Mesenchymal stem cell (in vitro differentiated cells and primary cell): Measurements from ENCODE around the gene RERE.

Source experiments
- DNase-seq: peaks from one replicate; pipeline ENCODE4 v3.0.0-alpha.2; 2013
- H2AFZ ChIP-seq: one replicate; pipeline ENCODE4 v1.6.1; 2013; ENCODE audit warnings: low read depth, mild to moderate bottlenecking, control low read depth, inconsistent platforms, low read length, moderate library complexity
- H2AK5ac ChIP-seq: 2 replicates; pipeline ENCODE4 v1.6.1; 2013; ENCODE audit warnings: low read length, moderate library complexity, mild to moderate bottlenecking, inconsistent platforms; ENCODE audit not compliant: severe bottlenecking
- H2BK120ac ChIP-seq: one replicate; pipeline ENCODE4 v1.6.1; 2013; ENCODE audit warnings: low read depth, mild to moderate bottlenecking, inconsistent platforms, low read length, moderate library complexity
- H2BK12ac ChIP-seq, 2 experiments: one replicate each; pipeline ENCODE4 v1.6.1; 2013; ENCODE audit warnings: inconsistent platforms in 2 of 2, low read length in 2 of 2, mild to moderate bottlenecking in 2 of 2, moderate library complexity in 2 of 2, control low read depth in 1 of 2
- H2BK15ac ChIP-seq: one replicate; pipeline ENCODE4 v1.6.1; 2013; ENCODE audit warnings: mild to moderate bottlenecking, low read depth, inconsistent platforms; ENCODE audit not compliant: poor library complexity, severe bottlenecking
- H2BK5ac ChIP-seq: 2 replicates; pipeline ENCODE4 v1.6.1; 2013; ENCODE audit warnings: low read depth, mild to moderate bottlenecking, low read length, control low read depth, inconsistent platforms; ENCODE audit not compliant: poor library complexity, severe bottlenecking
- H3K14ac ChIP-seq, 2 experiments: one replicate each; pipeline ENCODE4 v1.6.1; 2013; ENCODE audit warnings: inconsistent platforms in 2 of 2, low read length in 2 of 2, control low read depth in 1 of 2, mild to moderate bottlenecking in 1 of 2, moderate library complexity in 1 of 2
- H3K18ac ChIP-seq, 2 experiments: one replicate each; pipeline ENCODE4 v1.6.1; 2013; ENCODE audit warnings: inconsistent platforms in 2 of 2, low read length in 2 of 2, control low read depth in 1 of 2, low read depth in 1 of 2, mild to moderate bottlenecking in 1 of 2
- H3K23ac ChIP-seq, 2 experiments: one replicate each; pipeline ENCODE4 v1.6.1; 2013; ENCODE audit warnings: inconsistent platforms in 2 of 2, low read length in 2 of 2, mild to moderate bottlenecking in 2 of 2, moderate library complexity in 2 of 2, control low read depth in 1 of 2
- H3K27ac ChIP-seq: 2 replicates; pipeline ENCODE4 v1.5.1; 2013; ENCODE audit warnings: mild to moderate bottlenecking, moderate library complexity, low read length, control low read depth, inconsistent platforms; ENCODE audit not compliant: poor library complexity, severe bottlenecking
- H3K27me3 ChIP-seq, 2 experiments: 2 replicates each; pipeline versions ENCODE4 v1.6.1 to v1.7.0; 2013; ENCODE audit warnings: low read length in 2 of 2, mild to moderate bottlenecking in 2 of 2, moderate library complexity in 2 of 2, control low read depth in 1 of 2, inconsistent platforms in 1 of 2; ENCODE audit not compliant: control insufficient read depth in 1 of 2, insufficient read depth in 1 of 2
- H3K36me3 ChIP-seq, 2 experiments: 2 replicates each; pipeline versions ENCODE4 v1.6.1 to v1.7.0; 2013; ENCODE audit warnings: low read length in 2 of 2, control low read depth in 1 of 2, inconsistent platforms in 1 of 2, low read depth in 1 of 2, mild to moderate bottlenecking in 1 of 2; ENCODE audit not compliant: insufficient read depth in 2 of 2, control insufficient read depth in 1 of 2
- H3K4ac ChIP-seq, 2 experiments: one replicate each; pipeline ENCODE4 v1.6.1; 2013; ENCODE audit warnings: inconsistent platforms in 2 of 2, low read length in 2 of 2, mild to moderate bottlenecking in 2 of 2, moderate library complexity in 2 of 2, control low read depth in 1 of 2, low read depth in 1 of 2
- H3K4me1 ChIP-seq: 2 replicates; pipeline ENCODE4 v1.6.1; 2013; ENCODE audit warnings: low read depth, low read length, control low read depth; ENCODE audit not compliant: control insufficient read depth, insufficient read depth
- H3K4me2 ChIP-seq: 2 replicates; pipeline ENCODE4 v1.6.1; 2013; ENCODE audit warnings: low read length, mild to moderate bottlenecking, inconsistent platforms; ENCODE audit not compliant: poor library complexity, severe bottlenecking
- H3K4me3 ChIP-seq, 2 experiments: 2 replicates each; pipeline versions ENCODE4 v1.5.1 to v1.7.0; 2013; ENCODE audit warnings: low read length in 2 of 2, mild to moderate bottlenecking in 2 of 2, control low read depth in 1 of 2, low read depth in 1 of 2; ENCODE audit not compliant: insufficient read depth in 1 of 2
- H3K79me1 ChIP-seq: replicated peaks from 2 replicates; pipeline ENCODE4 v1.6.1; 2013; ENCODE audit warnings: mild to moderate bottlenecking, control low read depth, low read length, inconsistent platforms; ENCODE audit not compliant: poor library complexity, severe bottlenecking
- H3K9ac ChIP-seq: 2 replicates; pipeline ENCODE4 v1.7.0; 2013; ENCODE audit warnings: mild to moderate bottlenecking, low read length, moderate library complexity
- H3K9me3 ChIP-seq: 2 replicates; pipeline ENCODE4 v1.7.0; 2013; ENCODE audit warnings: mild to moderate bottlenecking, low read length; ENCODE audit not compliant: control insufficient read depth
- H4K8ac ChIP-seq: one replicate; pipeline ENCODE4 v1.6.1; 2013; ENCODE audit warnings: inconsistent platforms, mild to moderate bottlenecking, low read length, moderate library complexity
- H4K91ac ChIP-seq: one replicate; pipeline ENCODE4 v1.6.1; 2013; ENCODE audit warnings: mild to moderate bottlenecking, low read length, inconsistent platforms
- WGBS: methylation state at CpG from one replicate; pipeline ENCODE4 v1.1.7; 2013; ENCODE audit warnings: mixed read lengths; 5-methylcytosine and 5-hydroxymethylcytosine counted together

RERE gene

DNA sequence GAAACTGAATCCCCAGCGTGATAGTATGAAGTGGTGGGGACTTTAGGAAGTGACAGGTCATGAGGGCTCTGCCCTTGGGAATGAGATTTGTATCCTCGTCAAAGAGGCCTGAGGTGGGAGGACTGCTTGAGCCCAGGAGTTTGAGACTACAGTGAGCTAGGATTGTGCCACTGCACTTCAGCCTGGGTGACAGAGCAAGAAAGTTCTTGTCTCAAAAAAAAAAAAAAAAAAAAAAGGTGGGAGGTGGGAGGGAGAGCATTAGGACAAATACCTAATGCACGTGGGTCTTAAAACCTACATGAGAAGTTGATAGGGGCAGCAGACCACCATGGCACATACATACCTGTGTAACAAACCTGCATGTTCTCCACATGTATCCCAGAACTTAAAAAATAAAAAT lies 24.0 kb upstream of the RERE start:
- Histone ChIP-seq H4K8ac (no peak overlapping the region), H2BK5ac (no peak overlapping the region), H2AFZ (no peak overlapping the region), H3K27me3 (peaks cover 0 to 14% of the 10 kb centered on the region in 2 experiments), H4K91ac (no peak overlapping the region), H2BK15ac (no peak overlapping the region), H3K4ac (no peak overlapping the region), H3K9me3 (peaks cover 9% of the 10 kb centered on the region), H3K4me2 (no peak overlapping the region), H3K23ac (no peak overlapping the region), H2AK5ac (no peak overlapping the region), H3K9ac (no peak overlapping the region), H3K36me3 (no peaks in the 10 kb centered on the region), H3K4me3 (no peak overlapping the region), H3K18ac (no peak overlapping the region), H2BK120ac (no peak overlapping the region), H3K79me1 (no peaks in the 10 kb centered on the region), H3K14ac (no peak overlapping the region), H2BK12ac (no peak overlapping the region), H3K4me1 (no peaks in the 10 kb centered on the region), H3K27ac (no peak overlapping the region)
- WGBS: 78% methylated on average over 2 of the region's 3 CpGs
- DNase-seq: no peak

DNA sequence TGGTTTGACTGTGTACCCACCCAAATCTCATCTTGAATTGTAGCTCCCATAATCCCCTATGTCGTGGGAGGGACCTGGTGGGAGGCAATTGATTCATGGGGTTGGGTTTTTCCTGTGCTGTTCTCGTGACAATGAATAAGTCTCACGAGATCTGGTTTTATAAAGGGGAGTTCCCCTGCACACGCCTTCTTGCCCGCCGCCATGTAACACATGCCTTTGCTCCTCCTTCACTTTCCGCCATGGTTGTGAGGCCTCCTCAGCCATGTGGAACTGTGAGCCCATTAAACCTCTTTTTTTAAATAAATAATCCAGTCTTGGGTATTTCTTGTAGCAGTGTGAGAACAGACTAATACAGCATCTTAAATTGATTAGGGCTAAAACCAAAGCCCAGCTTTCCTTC lies 22.6 kb upstream of the RERE start:
- no peak overlapping the region for H3K9ac ChIP-seq
- no peak overlapping the region for H2BK15ac ChIP-seq
- no peak overlapping the region for H3K4me3 ChIP-seq
- H4K91ac ChIP-seq: no peak overlapping the region
- H3K23ac ChIP-seq: no peak overlapping the region
- no peak overlapping the region for H2BK120ac ChIP-seq
- H3K27me3 ChIP-seq: peaks cover 0 to 11% of the 10 kb centered on the region in 2 experiments
- H2AFZ ChIP-seq: no peak overlapping the region
- H3K4me2 ChIP-seq: no peak overlapping the region
- no peak overlapping the region for H3K18ac ChIP-seq
- H4K8ac ChIP-seq: no peak overlapping the region
- WGBS: 96% methylated on average over 7 of the region's 7 CpGs
- no peaks in the 10 kb centered on the region for H3K79me1 ChIP-seq
- H3K14ac ChIP-seq: no peak overlapping the region
- H3K4ac ChIP-seq: no peak overlapping the region
- DNase-seq: no peak
- no peak overlapping the region for H2BK12ac ChIP-seq
- no peak overlapping the region for H2BK5ac ChIP-seq
- no peak overlapping the region for H2AK5ac ChIP-seq
- H3K27ac ChIP-seq: no peak overlapping the region
- H3K9me3 ChIP-seq: peaks cover 9% of the 10 kb centered on the region
- no peaks in the 10 kb centered on the region for H3K4me1 ChIP-seq
- no peaks in the 10 kb centered on the region for H3K36me3 ChIP-seq

DNA sequence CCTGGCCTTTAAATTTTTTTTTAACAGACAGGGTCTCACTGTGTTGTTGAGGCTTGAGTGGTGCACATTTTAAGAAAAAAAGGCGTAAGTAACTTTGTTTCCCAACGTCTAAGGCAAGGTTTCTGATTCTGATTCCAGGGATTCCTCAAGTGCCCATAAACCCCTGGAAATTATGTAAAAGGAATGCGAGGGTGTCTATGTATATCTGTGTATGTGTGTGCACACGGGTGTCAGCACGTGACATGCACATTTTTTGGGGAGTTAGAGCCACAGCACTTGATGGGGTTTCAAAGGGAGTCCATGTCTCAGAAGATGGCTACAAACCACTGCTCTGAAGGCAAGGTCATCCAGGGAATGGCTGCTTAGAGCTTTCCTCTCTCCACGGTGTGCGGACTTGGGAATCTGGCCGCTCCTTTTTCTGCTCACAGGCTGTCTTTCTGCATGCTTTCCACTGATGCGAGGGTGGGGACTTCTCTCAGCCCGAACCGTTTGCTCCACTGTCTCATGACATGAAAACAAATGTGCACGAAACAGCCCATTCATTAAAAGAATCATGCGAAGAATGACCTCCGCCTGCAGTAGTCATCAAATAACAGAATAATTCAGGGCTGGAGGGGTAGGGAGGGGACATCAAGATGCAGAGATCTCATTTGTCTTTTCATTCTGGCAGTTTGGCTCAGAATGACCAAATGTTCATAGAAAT lies 18.7 kb upstream of the RERE start:
- Histone ChIP-seq H3K9me3 (no peaks in the 10 kb centered on the region), H3K4ac (no peak overlapping the region), H3K4me3 (peak overlapping the region in 1 of 2 experiments; percentile 47), H3K9ac (peak overlapping the region; percentile 29), H3K14ac (no peak overlapping the region), H3K79me1 (no peaks in the 10 kb centered on the region), H2BK12ac (no peak overlapping the region), H2BK5ac (no peak overlapping the region), H4K8ac (no peak overlapping the region), H3K23ac (no peak overlapping the region), H3K27ac (no peak overlapping the region), H2BK15ac (no peak overlapping the region), H3K4me2 (no peak overlapping the region), H3K18ac (no peak overlapping the region), H2AFZ (no peak overlapping the region), H2BK120ac (no peak overlapping the region), H2AK5ac (no peak overlapping the region), H3K27me3 (no peaks in the 10 kb centered on the region), H3K4me1 (no peaks in the 10 kb centered on the region), H3K36me3 (no peaks in the 10 kb centered on the region), H4K91ac (no peak overlapping the region)
- no peak for DNase-seq
- 89% methylated on average over 14 of the region's 14 CpGs for WGBS

GRCh38 chr1:8831340-8831739 lies 13.9 kb upstream of the RERE start:
- Histone ChIP-seq H4K8ac (no peak overlapping the region), H2BK12ac (no peak overlapping the region), H3K18ac (no peak overlapping the region), H3K27ac (no peak overlapping the region), H3K79me1 (no peaks in the 10 kb centered on the region), H3K4me2 (no peak overlapping the region), H2AFZ (no peak overlapping the region), H3K23ac (no peak overlapping the region), H3K36me3 (no peaks in the 10 kb centered on the region), H3K4ac (no peak overlapping the region), H2BK120ac (no peak overlapping the region), H3K9ac (no peak overlapping the region), H3K9me3 (no peaks in the 10 kb centered on the region), H3K4me1 (no peaks in the 10 kb centered on the region), H3K14ac (no peak overlapping the region), H3K27me3 (no peaks in the 10 kb centered on the region), H2AK5ac (no peak overlapping the region), H4K91ac (no peak overlapping the region), H2BK5ac (no peak overlapping the region), H3K4me3 (no peak overlapping the region), H2BK15ac (no peak overlapping the region)
- WGBS: 82% methylated on average over 4 of the region's 4 CpGs
- DNase-seq: peak; percentile 40
